DND-41 (cell line): ENCODE data around the gene OR2T10.
"Not testable (repeated sequence)": the region's sequence is repeated elsewhere in the genome, so short reads cannot be mapped to it uniquely, and the experiment has no call there.

Source experiments
- CTCF ChIP-seq: IDR thresholded peaks from 2 replicates; pipeline ENCODE4 v1.5.1; 2012; ENCODE audit warnings: borderline replicate concordance, low read length, moderate library complexity, mild to moderate bottlenecking; ENCODE audit not compliant: poor library complexity, severe bottlenecking; ENCODE audit errors: extremely low read depth
- EZH2 ChIP-seq: IDR thresholded peaks from 3 replicates; pipeline ENCODE4 v1.6.1; 2012; ENCODE audit warnings: borderline replicate concordance, low read depth, mild to moderate bottlenecking, moderate library complexity, low read length, inconsistent platforms; ENCODE audit not compliant: severe bottlenecking

GRCh38 chr1:248570811-248571210 is 26.7 kb downstream of the OR2T10 start:
- TF ChIP-seq CTCF, EZH2: not testable (repeated sequence)
